ENCODE results near the gene ATP2B3.

Gene ATP2B3

GRCh38 chrX:153517423-153517822 is at the start of gene ATP2B3:
Gene ATP2B3 (plus strand): TSS chrX:153517642. CDS start chrX:153536248, 18,606 bp downstream.
- no peak for DNase-seq

GRCh38 chrX:153468008-153468580 is 49.3 kb upstream of the ATP2B3 start:
- DNase-seq: no peak

GRCh38 chrX:153469811-153470410 is 47.5 kb upstream of the ATP2B3 start:
- no peak for DNase-seq

- peak; percentile 82 for DNase-seq
These were observed 46.8 kb upstream of the ATP2B3 start, which contains the start of gene HAUS7 for GRCh38 chrX:153470411-153471363. Gene HAUS7 (minus strand): TSS chrX:153470576. CDS start chrX:153470557, 19 bp downstream.

GRCh38 chrX:153471663-153472280 is 45.7 kb upstream of the ATP2B3 start:
- DNase-seq: no peak

GRCh38 chrX:153473126-153473525 is 44.3 kb upstream of the ATP2B3 start:
- no peak for DNase-seq

- no peak for DNase-seq
These were observed 43.2 kb upstream of the ATP2B3 start for GRCh38 chrX:153474266-153474665.

- peak; percentile 1 for DNase-seq
These were observed 42.7 kb upstream of the ATP2B3 start for GRCh38 chrX:153474718-153475117.

- DNase-seq: no peak
These were observed 42.2 kb upstream of the ATP2B3 start for GRCh38 chrX:153475271-153475670.

GRCh38 chrX:153475751-153476281 is 41.6 kb upstream of the ATP2B3 start:
- DNase-seq: no peak

GRCh38 chrX:153476666-153477363 is 40.6 kb upstream of the ATP2B3 start:
- DNase-seq: no peak

GRCh38 chrX:153477364-153477857 is 40.0 kb upstream of the ATP2B3 start:
- no peak for DNase-seq

GRCh38 chrX:153477901-153478300 is 39.5 kb upstream of the ATP2B3 start:
- DNase-seq: no peak

- no peak for DNase-seq
These were observed 38.7 kb upstream of the ATP2B3 start for GRCh38 chrX:153478746-153479145.

- DNase-seq: no peak
These were observed 36.4 kb upstream of the ATP2B3 start for GRCh38 chrX:153481043-153481442.

GRCh38 chrX:153482376-153483015 is 34.9 kb upstream of the ATP2B3 start:
- DNase-seq: no peak

GRCh38 chrX:153485396-153486080 is 31.9 kb upstream of the ATP2B3 start:
- DNase-seq: no peak

- DNase-seq: no peak
These were observed 31.3 kb upstream of the ATP2B3 start for GRCh38 chrX:153486171-153486570.

- no peak for DNase-seq
These were observed 29.8 kb upstream of the ATP2B3 start for GRCh38 chrX:153487590-153488071.

GRCh38 chrX:153488231-153488914 is 29.1 kb upstream of the ATP2B3 start:
- no peak for DNase-seq
